Stomach (tissue), 4 donors: ENCODE data around the gene G6PC3.

Experiments
- CTCF ChIP-seq, 7 experiments: fragments of 450-650 bp in 4 of 7; fragments of 200-600 bp in 3 of 7; sonication (generic) in 3 of 7; IDR thresholded peaks; one replicate each; pipeline ENCODE4 v1.5.1; 2016 to 2019; ENCODE audit warnings: antibody characterized with exemption in 7 of 7, control low read depth in 2 of 7, mild to moderate bottlenecking in 1 of 7
- POLR2A ChIP-seq, 4 donors: fragments of 450-650 bp; IDR thresholded peaks; one replicate each; pipeline ENCODE4 v1.6.1; 2016; ENCODE audit warnings: antibody characterized with exemption in 4 of 4, control low read depth in 2 of 4, mild to moderate bottlenecking in 1 of 4, moderate library complexity in 1 of 4
- POLR2AphosphoS5 ChIP-seq, 3 donors: sonication (generic); formaldehyde crosslinking; IDR thresholded peaks; one replicate each; pipeline ENCODE4 v1.6.1; 2016; ENCODE audit warnings: antibody characterized with exemption in 3 of 3

DNA sequence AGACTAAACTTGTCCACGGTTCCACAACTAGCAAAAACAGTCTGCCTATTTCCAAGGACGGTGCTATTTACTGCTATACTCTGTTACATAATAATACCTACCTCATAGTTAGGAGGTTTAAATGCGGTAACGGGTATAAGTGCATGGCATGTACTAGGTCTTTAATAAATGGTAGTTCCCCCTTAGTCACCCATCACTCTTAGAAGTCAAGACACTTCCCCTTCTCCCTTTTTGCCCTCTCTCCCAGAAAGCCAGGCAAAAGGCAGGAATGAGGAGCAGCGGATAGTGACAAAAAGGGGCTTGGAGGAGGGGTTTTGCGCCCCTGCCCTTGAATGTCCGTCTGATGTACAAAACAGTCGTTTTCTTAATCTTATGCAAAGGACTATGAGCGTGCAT, 3.0 kb upstream of the G6PC3 start:
- no peak for TF ChIP-seq CTCF (IDR thresholded peaks at IDR 0.05)
- no peak for TF ChIP-seq POLR2AphosphoS5 (IDR thresholded peaks at IDR 0.05)
- TF ChIP-seq POLR2A (IDR thresholded peaks at IDR 0.05), result no peak
